Esophagus muscularis mucosa (tissue), 3 donors: ENCODE results near the gene YKT6.

Experiments used
- CTCF ChIP-seq, 3 experiments: fragments of 200-600 bp in 2 of 3; fragments of 450-650 bp in 1 of 3; sonication (generic) in 2 of 3; IDR thresholded peaks; one replicate each; pipeline ENCODE4 v1.5.1; 2017 to 2019; ENCODE audit warnings: antibody characterized with exemption in 3 of 3, mild to moderate bottlenecking in 2 of 3, moderate library complexity in 1 of 3
- POLR2A ChIP-seq: fragments of 450-650 bp; IDR thresholded peaks from one replicate; pipeline ENCODE4 v1.6.1; 2017; ENCODE audit warnings: antibody characterized with exemption, moderate library complexity, mild to moderate bottlenecking, low read depth
- POLR2AphosphoS5 ChIP-seq, 2 donors: sonication (generic); formaldehyde crosslinking; IDR thresholded peaks; one replicate each; pipeline ENCODE4 v1.6.1; 2017; ENCODE audit warnings: antibody characterized with exemption in 2 of 2

- TF ChIP-seq CTCF (IDR thresholded peaks at IDR 0.05) = no peak
- TF ChIP-seq POLR2AphosphoS5 (IDR thresholded peaks at IDR 0.05) = no peak
- no peak for TF ChIP-seq POLR2A
Observed at GRCh38 chr7:44156453-44157010, 44.2 kb upstream of the YKT6 start.
